Renal pelvis (tissue), 4 donors: ENCODE data around the gene FUOM. TPM values are rescaled to one million over a fixed set of nuclear protein-coding genes. Genes with fewer than 3 reads are reported as not detected.
"Not testable (repeated sequence)": the region's sequence is repeated elsewhere in the genome, so short reads cannot be mapped to it uniquely, and the experiment has no call there.

ENCODE experiments used
- DNase-seq: peaks from one replicate; pipeline ENCODE4 v3.0.0-alpha.2; 2013
- polyA plus RNA-seq, 3 donors: library from polyadenylated mRNA; unstranded; fragments of 120-200 nt; gene quantifications; one replicate each; pipeline ENCODE4 v1.2.1, GENCODE V29; 2013; ENCODE audit not compliant: insufficient read length in 3 of 3

Gene FUOM
- polyA plus RNA-seq, 3 donors = 20.8 to 25.1 (median 24.3) TPM

DNA sequence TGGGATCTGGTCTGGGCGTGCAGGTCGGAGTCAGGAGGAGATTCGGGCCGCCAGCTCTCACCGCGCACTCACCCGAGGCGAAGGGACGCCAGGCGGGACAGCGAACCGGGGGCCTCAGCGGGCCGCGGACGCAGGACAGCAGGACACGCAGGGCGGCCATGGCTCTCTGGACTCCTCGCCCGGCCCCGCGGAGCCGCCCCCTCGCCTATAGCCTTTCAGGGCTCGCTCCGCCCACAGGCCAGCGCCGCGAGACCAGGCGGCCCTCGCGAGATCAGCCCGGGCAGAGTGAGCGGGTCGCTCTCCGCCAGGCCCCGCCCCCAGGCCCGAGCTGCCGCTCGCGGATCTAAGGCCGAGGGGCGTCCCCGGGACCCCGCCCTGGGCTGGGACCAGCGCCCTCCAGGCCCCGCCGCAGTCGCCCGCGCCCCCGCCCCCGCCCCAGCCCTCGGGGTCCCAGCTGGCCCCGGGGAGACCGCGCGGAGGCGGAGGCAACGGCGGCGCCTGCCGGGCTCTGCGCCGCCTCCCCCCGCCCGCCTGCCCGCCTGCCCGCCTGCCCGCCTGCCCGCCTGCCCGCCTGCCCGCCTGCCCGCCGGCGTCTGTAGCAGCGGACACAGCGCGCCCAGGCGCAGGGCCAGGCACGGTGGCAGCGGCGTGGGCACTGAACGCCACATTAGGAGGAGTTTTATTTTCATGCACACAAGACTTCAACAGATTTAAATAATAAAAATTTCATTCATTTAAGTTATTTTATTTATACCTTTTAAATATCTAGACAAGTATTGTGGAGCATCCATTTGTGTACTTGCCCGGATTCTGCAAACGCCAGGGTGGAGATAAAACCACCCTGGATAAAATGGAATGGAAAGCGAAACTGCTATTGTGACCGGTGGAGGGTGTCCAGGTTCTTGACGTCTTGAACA, 15.6 kb upstream of the FUOM start, which contains the start of gene ECHS1:
TSS of gene ECHS1 (minus strand) at position 181 of the 917 bp plus-strand sequence. CDS start at position 160, 21 bp downstream.
- DNase-seq = peak; percentile 95

- DNase-seq = no peak
Observed at GRCh38 chr10:133372507-133372906, 14.7 kb upstream of the FUOM start.

- no peak for DNase-seq
Observed at GRCh38 chr10:133370030-133370786, 12.4 kb upstream of the FUOM start.

- DNase-seq = no peak
Observed at GRCh38 chr10:133368153-133368552, 10.3 kb upstream of the FUOM start.

DNA sequence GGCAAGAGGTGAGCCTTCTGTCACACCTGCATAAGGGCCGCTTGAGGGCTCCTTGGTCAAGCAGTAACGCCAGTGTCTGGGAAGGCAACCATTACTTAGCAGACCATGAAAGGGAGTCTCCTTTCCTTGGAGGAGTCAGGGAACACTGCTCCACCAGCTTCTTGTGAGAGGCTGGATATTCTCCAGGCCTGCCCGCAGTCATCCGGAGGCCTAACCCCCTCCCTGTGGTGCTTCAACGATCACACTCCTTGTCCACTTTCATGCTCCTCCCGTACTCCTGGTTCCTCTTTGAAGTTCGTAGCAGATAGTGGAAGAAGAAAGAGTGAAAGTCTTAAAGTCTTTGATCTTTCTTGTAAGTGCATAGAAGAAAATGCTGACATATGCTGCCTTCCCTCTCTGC, 9.6 kb upstream of the FUOM start:
- DNase-seq = not testable (repeated sequence)

DNA sequence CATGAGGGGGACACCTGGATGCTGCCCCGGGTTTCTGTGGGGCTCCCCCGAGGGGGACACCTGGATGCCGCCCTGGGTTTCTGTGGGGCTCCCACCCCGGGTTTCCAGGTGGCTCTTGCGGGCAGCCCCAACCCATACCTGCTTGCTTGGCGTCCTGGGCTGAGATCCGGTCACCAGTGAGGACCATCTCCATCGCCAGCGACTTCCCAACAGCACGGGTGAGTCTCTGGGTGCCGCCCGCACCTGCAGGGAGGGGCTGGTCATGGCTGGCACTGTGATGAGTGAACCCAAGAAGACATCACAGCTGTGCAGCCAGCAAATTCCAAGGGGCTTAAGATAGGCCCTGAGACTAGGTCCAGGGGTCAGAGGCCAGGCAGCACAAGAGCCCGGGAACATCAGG, 8.9 kb upstream of the FUOM start:
- DNase-seq = no peak

DNA sequence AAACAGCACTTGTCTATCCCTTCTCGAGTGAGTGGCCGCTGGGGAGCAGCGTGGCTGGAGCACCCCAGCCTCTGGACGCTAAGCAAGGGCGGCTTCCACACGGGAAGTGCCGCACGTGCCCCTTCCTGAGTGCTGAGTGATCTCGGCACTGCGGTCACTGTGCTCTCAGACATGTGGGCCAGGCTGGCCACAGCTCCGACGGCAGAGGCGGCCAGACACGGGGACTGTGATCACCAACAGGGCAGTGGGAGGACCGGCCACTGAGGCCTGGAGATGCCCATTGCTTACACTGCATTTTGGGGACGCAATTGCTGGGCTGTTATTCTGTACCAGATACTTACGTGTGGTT, 8.3 kb upstream of the FUOM start:
- DNase-seq = no peak

DNA sequence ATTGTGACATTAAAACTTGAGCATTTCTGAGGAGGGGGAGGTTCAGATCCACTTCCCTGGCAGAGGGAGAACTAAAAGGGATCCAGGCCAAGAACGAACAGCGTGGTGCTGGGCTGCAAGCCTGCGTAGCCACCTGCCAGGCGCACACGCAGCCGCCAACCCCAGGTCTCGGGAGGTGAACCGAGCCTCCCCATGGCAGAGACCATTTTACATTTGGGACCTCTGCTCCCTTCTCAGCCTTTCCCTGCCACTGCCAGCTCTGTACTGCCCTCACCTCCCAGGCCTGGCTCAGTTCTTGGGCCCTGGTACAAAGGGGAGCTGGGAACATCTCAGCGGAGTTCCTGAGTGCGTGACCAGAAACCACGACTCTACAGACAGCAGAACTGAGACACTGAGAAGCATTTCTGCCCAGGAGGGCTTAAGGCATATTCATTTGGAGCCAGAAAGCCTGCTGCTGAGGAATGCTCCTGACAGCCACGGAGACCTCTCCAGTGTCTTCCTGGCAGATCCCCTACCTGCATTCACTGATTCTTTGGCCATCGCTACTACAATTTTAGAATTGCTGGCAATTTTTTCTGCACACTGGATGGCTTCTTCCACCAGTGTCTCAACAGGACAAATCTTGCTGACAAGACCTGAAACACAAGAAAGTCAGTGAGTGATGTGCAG, 7.8 kb upstream of the FUOM start:
- no peak for DNase-seq

GRCh38 chr10:133364645-133365431, 7.0 kb upstream of the FUOM start:
- DNase-seq = no peak

- no peak for DNase-seq
Observed at GRCh38 chr10:133362846-133363245, 5.0 kb upstream of the FUOM start.

DNA sequence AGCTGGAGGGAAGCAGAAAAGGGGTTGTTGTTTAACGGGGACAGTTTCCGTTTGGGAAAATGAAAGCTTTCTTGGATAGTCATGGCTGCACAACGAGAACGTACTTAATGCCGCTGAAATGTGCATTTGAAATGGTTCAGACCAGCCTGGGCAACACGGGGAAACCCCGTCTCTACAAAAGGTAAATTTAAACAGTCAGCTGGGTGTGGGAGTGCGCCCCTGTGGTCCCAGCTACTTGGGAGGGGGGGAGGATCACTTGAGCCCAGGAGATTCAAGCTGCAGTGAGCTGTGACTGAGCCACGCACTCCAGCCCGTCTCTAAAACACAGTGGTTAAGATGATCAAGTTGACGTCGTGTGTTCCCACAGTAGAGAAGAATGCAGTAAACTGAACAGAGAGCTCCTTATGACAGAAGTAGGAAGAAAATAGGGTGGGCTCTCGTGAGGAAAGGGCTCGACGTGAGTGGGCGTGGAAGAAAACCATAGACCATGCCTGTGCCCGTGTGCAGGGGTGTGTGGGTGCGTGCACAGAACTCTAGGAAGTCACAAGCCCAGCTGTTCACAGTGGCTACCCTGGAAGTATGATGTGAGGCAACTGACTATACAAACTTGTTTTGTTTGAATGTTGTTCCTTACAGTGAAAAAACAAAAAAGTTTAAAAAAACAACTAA, 4.1 kb upstream of the FUOM start:
- DNase-seq = no peak

- DNase-seq = no peak
Observed at GRCh38 chr10:133361227-133361626, 3.4 kb upstream of the FUOM start.

GRCh38 chr10:133359972-133360610, 2.3 kb upstream of the FUOM start:
- DNase-seq = no peak

GRCh38 chr10:133359554-133359971, 1.7 kb upstream of the FUOM start:
- DNase-seq = no peak

DNA sequence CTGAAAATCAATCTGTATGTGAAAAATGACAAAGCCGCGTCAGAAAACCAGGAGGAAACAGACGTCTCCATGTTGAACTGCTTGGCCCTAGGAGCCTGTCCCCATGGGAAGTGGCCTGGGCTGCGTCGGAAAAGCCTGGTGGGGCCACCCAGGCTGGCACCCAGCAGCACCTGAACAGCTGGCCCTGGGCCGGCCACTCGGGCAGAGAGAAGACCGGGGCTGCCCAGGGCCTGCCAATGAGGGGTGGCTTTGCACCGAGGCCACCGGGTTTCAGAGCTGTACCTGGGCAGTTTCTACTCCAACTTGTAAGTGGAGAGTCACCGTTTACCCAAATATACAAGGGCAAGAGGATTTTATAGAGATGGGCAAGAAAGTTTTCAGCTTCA, 1.1 kb upstream of the FUOM start:
- DNase-seq = no peak

DNA sequence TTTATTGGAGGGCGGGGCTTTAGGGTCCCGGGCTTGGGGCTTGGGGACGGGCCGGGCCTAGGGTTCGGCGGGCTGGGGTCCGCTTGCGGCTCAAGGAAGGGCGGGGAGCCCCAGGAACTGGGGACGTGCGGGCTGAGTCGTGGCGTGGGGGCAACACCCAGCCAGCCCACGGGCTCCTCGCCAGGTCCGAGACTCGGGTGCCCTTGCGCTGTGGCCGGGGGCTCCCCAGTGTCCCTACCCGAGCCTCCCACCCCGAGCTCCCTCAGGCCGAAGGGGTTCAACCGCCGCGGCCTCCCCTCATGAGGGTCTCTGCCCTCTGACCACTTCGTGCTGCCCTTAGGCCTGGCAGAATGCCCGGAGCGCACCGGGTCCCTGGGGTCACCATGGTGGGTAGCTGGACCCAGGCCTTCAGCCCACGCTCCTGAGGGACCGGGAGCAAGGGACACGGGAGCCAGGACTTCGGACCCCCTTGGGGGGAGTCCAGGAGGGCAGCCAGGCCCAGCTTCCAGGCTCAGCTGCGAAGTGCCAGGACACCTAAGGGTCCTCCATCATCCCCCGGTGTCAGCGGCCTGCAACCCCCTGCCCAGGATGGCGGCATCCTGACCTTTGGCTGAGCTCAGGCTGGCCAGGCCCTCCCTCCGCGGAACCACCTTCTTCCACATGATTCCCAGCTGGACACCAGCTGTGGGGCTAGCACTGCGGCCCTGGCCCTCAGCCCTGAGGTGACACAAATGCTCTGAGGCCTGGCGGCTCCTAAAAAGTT, 524 bp upstream of the FUOM start:
- no peak for DNase-seq

GRCh38 chr10:133356549-133357284, 1.1 kb downstream of the FUOM start:
- no peak for DNase-seq

DNA sequence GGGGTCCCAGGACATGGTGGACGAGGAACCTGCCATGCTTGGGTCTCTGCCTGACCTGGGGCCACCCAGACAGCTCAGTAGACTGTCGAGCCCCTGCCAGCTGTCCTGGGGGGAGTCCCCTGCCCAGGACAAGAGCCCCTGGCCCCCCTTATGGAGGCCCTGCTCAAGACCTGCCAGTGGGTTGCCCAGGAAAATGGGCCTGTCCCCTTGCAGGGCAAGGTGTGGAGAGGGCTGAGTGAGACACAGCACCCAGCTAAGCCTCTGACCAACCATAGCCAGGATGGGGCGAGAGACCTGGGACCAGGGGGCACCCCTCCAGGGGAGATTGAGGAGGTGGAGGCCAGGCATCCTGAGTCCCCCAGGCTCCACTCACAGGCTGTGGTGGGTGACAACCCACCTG, 1.8 kb downstream of the FUOM start:
- DNase-seq = no peak

DNA sequence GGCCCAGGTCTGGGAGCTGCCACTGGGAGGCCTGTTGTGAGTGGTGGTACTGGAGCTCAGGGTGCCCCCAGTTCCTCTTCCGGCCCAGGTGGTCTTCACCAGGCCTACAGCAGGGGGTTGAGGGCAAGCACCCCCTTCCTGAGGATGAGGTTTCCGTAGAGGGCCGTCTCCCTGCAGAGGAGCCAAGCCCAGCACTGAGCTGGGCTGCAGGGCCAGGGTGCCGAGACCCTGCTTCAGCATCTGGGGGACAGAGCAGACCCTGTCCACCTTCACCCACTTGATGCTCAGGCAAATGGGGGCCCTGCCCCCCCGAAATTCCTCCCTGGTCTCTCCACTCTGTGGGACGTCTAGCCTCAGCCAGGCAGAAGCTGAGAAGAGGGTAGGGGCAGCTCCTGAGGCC, 2.6 kb downstream of the FUOM start:
- no peak for DNase-seq
